ENCODE data around the gene CST9L.

Gene CST9L

DNA sequence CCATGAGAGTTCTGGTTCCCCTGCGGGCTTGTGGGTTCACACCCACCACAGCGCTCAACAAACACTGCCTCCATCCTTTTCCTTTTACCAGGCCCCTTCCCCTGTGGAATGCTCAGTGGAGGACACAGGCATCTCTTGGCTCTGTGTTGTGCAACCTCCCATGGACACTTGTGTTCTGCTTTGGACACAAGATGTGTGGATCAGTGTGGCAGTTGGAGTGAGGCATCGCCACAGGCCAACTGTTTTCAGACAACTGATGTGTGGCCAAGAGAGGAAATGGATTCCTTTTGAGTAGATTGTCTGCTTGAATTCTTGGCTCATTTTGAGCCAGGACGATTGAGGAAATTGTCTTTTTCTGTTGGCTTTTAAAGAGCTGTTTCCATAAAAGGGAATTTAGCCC is 50.6 kb downstream of the CST9L start:
- Mint-ChIP-seq H3K4me3 (no peak overlapping the region), H3K9me3 (no peaks in the 10 kb centered on the region), H3K27ac (no peak overlapping the region), H3K4me1 (ENCODE audit: low read depth) (no peaks in the 10 kb centered on the region), H3K27me3 (no peaks in the 10 kb centered on the region), H3K36me3 (ENCODE audit: low read depth) (no peaks in the 10 kb centered on the region)

DNA sequence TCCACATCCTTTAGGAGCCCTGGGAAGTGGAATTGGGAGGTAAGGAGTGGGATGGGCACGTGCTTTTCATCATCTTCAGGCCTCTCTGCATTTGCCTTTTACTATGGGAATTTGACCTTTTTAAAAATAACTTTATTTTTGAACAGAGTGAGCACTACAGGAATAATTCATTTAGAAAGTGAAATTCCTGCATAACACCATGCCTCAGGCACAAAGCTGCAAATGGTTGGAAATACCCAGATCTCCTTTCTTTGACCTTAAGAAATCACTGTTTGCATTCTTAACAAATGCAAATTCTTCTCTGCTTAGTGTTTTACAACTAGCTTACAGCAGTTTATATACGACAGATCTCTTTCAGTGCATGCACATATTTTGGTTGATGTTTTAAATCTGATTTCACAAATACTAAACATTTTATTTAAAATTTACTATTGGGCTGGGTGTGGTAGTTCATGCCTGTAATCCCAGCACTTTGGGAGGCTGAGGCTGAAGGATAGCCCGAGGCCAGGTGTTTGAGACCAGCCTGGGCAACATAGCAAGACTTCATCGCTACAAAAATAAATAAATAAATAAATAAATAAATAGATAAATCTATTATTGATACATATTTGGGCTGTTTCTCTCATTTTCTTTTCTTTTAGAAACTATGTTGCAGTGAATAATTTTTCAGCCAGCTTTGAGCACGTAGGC is 52.9 kb downstream of the CST9L start:
- no peak overlapping the region for H3K27ac Mint-ChIP-seq
- H3K27me3 Mint-ChIP-seq, result no peaks in the 10 kb centered on the region
- no peak overlapping the region for H3K4me3 Mint-ChIP-seq
- H3K9me3 Mint-ChIP-seq, result no peaks in the 10 kb centered on the region
- no peaks in the 10 kb centered on the region for H3K36me3 Mint-ChIP-seq (ENCODE audit: low read depth)
- H3K4me1 Mint-ChIP-seq (ENCODE audit: low read depth), result no peaks in the 10 kb centered on the region

DNA sequence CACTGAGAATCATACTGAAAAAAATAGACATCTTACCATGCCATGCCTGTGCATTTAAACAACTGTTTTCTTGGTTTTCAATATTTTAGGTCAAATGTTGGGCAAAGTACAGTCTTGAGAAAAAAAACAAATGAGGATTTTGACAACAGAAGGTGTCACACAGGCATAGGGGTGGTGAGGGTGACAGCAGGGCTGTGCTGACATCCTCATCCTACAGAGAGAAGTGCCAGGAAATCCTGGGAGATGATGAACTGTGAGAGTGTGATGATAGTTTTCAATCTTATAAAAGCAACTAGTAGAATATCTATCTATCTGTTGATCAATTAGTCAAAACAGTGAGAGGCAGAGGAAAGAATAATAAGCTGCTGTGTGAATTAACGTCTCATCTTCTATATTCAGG is 53.4 kb downstream of the CST9L start:
- Mint-ChIP-seq H3K4me1 (ENCODE audit: low read depth) (no peaks in the 10 kb centered on the region), H3K9me3 (no peaks in the 10 kb centered on the region), H3K4me3 (no peak overlapping the region), H3K27ac (no peak overlapping the region), H3K27me3 (no peaks in the 10 kb centered on the region), H3K36me3 (ENCODE audit: low read depth) (no peaks in the 10 kb centered on the region)

Measured in stimulated activated naive CD8-positive, alpha-beta T cell treated with anti-CD3 and anti-CD28 coated beads, Interleukin-15, Interleukin-2, amounts not matched to agents 100 ng/mL and 50 ng/mL, for 24 hours (primary cell).